Gastrocnemius medialis (tissue), 4 donors: Measurements from ENCODE around the gene OTX1. TPM values are rescaled to one million over a fixed set of nuclear protein-coding genes. Genes with fewer than 3 reads are reported as not detected.
"Not testable (repeated sequence)": the region's sequence is repeated elsewhere in the genome, so short reads cannot be mapped to it uniquely, and the experiment has no call there.

Experiments used
- ATAC-seq, 2 donors: fragments of 150-250 bp; one replicate each; pipeline ENCODE4 v1.9.1; 2016
- DNase-seq, 2 donors: peaks; one replicate each; pipeline ENCODE4 v3.0.0-alpha.2; 2019
- H3K27ac ChIP-seq, 4 donors: fragments of 200-600 bp; sonication (generic); 1 replicate in 1 of 4; 2 replicates in 3 of 4; pipeline ENCODE4 v1.5.1; 2016 to 2018; ENCODE audit warnings: mild to moderate bottlenecking in 2 of 4, moderate library complexity in 1 of 4
- H3K27me3 ChIP-seq, 3 donors: fragments of 200-600 bp; sonication (generic) in 2 of 3; 1 replicate in 1 of 3; 2 replicates in 2 of 3; pipeline versions ENCODE4 v1.5.1 to v1.6.0; 2016 to 2019; ENCODE audit warnings: mild to moderate bottlenecking in 1 of 3, moderate library complexity in 1 of 3
- H3K36me3 ChIP-seq, 2 donors: fragments of 200-600 bp; sonication (generic) in 1 of 2; one replicate each; pipeline ENCODE4 v1.5.1; 2017 to 2018
- H3K4me1 ChIP-seq, 2 donors: fragments of 200-600 bp; sonication (generic) in 1 of 2; one replicate each; pipeline ENCODE4 v1.5.1; 2016 to 2017; ENCODE audit warnings: mild to moderate bottlenecking in 2 of 2
- H3K4me3 ChIP-seq, 4 donors: fragments of 200-600 bp; sonication (generic) in 3 of 4; 1 replicate in 1 of 4; 2 replicates in 3 of 4; pipeline ENCODE4 v1.5.1; 2016 to 2019; ENCODE audit warnings: mild to moderate bottlenecking in 2 of 4
- H3K9me3 ChIP-seq, 3 donors: fragments of 200-600 bp; sonication (generic) in 2 of 3; 1 replicate in 1 of 3; 2 replicates in 2 of 3; pipeline ENCODE4 v1.5.1; 2016 to 2019
- CTCF ChIP-seq, 5 experiments: fragments of 450-650 bp in 3 of 5; fragments of 200-600 bp in 2 of 5; sonication (generic) in 2 of 5; IDR thresholded peaks in 4 of 5; conservative IDR thresholded peaks in 1 of 5; 1 replicate in 4 of 5; 2 replicates in 1 of 5; pipeline ENCODE4 v1.5.1; 2016 to 2019; ENCODE audit warnings: antibody characterized with exemption in 5 of 5, mild to moderate bottlenecking in 3 of 5, moderate library complexity in 3 of 5
- POLR2A ChIP-seq, 2 donors: fragments of 450-650 bp; IDR thresholded peaks; one replicate each; pipeline ENCODE4 v1.6.1; 2017; ENCODE audit warnings: antibody characterized with exemption in 2 of 2, mild to moderate bottlenecking in 2 of 2, moderate library complexity in 2 of 2
- in situ Hi-C, 4 donors: fragments of 200-750 bp; cut with MboI; loops; one replicate each; pipeline versions ENCODE4 v1.15.0 to v1.8.0; 2017; ENCODE audit warnings: low sequenced_read_pairs in 4 of 4
- intact Hi-C: fragments of 100-400 bp; cut with DNase I; formaldehyde crosslinking; loops from one replicate; pipeline ENCODE4 v1.15.1; 2023; ENCODE audit warnings: low total_unique reads
- total RNA-seq, 4 donors: library from RNA; depleted of rRNA; stranded (reverse); fragments of >200 nt; gene quantifications; one replicate each; pipeline versions ENCODE4 v1.1.0 to v1.2.3, GENCODE V29; 2016

The OTX1 gene
- total RNA-seq, 4 donors from 2014 or later = not detected

GRCh38 chr2:63018439-63018838, 32.2 kb upstream of the OTX1 start:
- no peaks in the 10 kb centered on the region for H3K4me1 ChIP-seq
- H3K36me3 ChIP-seq = no peaks in the 10 kb centered on the region

GRCh38 chr2:63019686-63020085, 30.9 kb upstream of the OTX1 start:
- H3K9me3 ChIP-seq, in situ Hi-C loops, H3K27ac ChIP-seq, ATAC-seq, H3K27me3 ChIP-seq, H3K4me3 ChIP-seq, H3K36me3 ChIP-seq, intact Hi-C loops, H3K4me1 ChIP-seq, DNase-seq: not testable (repeated sequence)

More at GRCh38 chr2:63018439-63018838, 32.2 kb upstream of the OTX1 start:
- ATAC-seq (no peak), DNase-seq (no peak)
- in situ Hi-C loops (no loop called here), intact Hi-C loops (no loop called here)
- Histone ChIP-seq H3K27ac (no peak overlapping the region), H3K9me3 (no peaks in the 10 kb centered on the region), H3K4me3 (no peak overlapping the region), H3K27me3 (no peaks in the 10 kb centered on the region)
- TF ChIP-seq CTCF (IDR thresholded peaks at IDR 0.05 in 4 of 5, conservative IDR thresholded peaks at IDR 0.05 in 1 of 5) (no peak), POLR2A (IDR thresholded peaks at IDR 0.05) (no peak)

GRCh38 chr2:63023444-63023843, 27.2 kb upstream of the OTX1 start:
- Histone ChIP-seq H3K27ac (no peak overlapping the region), H3K4me3 (no peak overlapping the region), H3K36me3 (no peaks in the 10 kb centered on the region), H3K4me1 (no peaks in the 10 kb centered on the region), H3K9me3 (no peaks in the 10 kb centered on the region), H3K27me3 (no peaks in the 10 kb centered on the region)
- intact Hi-C loops = no loop called here
- TF ChIP-seq CTCF (IDR thresholded peaks at IDR 0.05 in 4 of 5, conservative IDR thresholded peaks at IDR 0.05 in 1 of 5) (no peak), POLR2A (IDR thresholded peaks at IDR 0.05) (no peak)
- ATAC-seq (no peak), DNase-seq (no peak)
- in situ Hi-C loops = no loop called here

- in situ Hi-C loops (no loop called here), intact Hi-C loops (no loop called here)
- DNase-seq = no peak
- no peak overlapping the region for H3K4me3 ChIP-seq
- TF ChIP-seq POLR2A (IDR thresholded peaks at IDR 0.05) (no peak), CTCF (IDR thresholded peaks at IDR 0.05 in 4 of 5, conservative IDR thresholded peaks at IDR 0.05 in 1 of 5) (no peak)
- H3K4me1 ChIP-seq = no peaks in the 10 kb centered on the region
- H3K27me3 ChIP-seq = no peaks in the 10 kb centered on the region
- H3K9me3 ChIP-seq = no peaks in the 10 kb centered on the region
- H3K27ac ChIP-seq = no peak overlapping the region
- peaks cover 0 to 4% of the 10 kb centered on the region in 2 donors for H3K36me3 ChIP-seq
- no peak for ATAC-seq
Observed at GRCh38 chr2:63027220-63027619, 23.4 kb upstream of the OTX1 start.

GRCh38 chr2:63029058-63029457, 21.6 kb upstream of the OTX1 start:
- in situ Hi-C loops = no loop called here
- ATAC-seq = no peak
- intact Hi-C loops = no loop called here
- no peaks in the 10 kb centered on the region for H3K27me3 ChIP-seq
- no peak overlapping the region for H3K27ac ChIP-seq
- H3K4me3 ChIP-seq = no peak overlapping the region
- no peak for DNase-seq
- H3K9me3 ChIP-seq = no peaks in the 10 kb centered on the region
- TF ChIP-seq CTCF (IDR thresholded peaks at IDR 0.05 in 4 of 5, conservative IDR thresholded peaks at IDR 0.05 in 1 of 5) (no peak), POLR2A (IDR thresholded peaks at IDR 0.05) (no peak)
- H3K36me3 ChIP-seq = peaks cover 0 to 4% of the 10 kb centered on the region in 2 donors
- H3K4me1 ChIP-seq = no peaks in the 10 kb centered on the region
